Suprapubic skin (tissue), 4 donors: ENCODE results near the gene MAP3K20. TPM values are rescaled to one million over a fixed set of nuclear protein-coding genes. Genes with fewer than 3 reads are reported as not detected.
"Not testable (repeated sequence)": the region's sequence is repeated elsewhere in the genome, so short reads cannot be mapped to it uniquely, and the experiment has no call there.

Experiments used
- DNase-seq, 2 donors: peaks; one replicate each; pipeline ENCODE4 v3.0.0-alpha.2; 2019; ENCODE audit warnings: low spot score in 2 of 2
- H3K27ac ChIP-seq: fragments of 200-600 bp; sonication (generic); one replicate; pipeline ENCODE4 v1.5.1; 2019
- H3K27me3 ChIP-seq: fragments of 200-600 bp; sonication (generic); one replicate; pipeline ENCODE4 v1.5.1; 2019
- H3K36me3 ChIP-seq: fragments of 200-600 bp; sonication (generic); one replicate; pipeline ENCODE4 v1.5.1; 2019
- H3K4me1 ChIP-seq: fragments of 200-600 bp; sonication (generic); one replicate; pipeline ENCODE4 v1.5.1; 2019
- H3K4me3 ChIP-seq: fragments of 200-600 bp; sonication (generic); one replicate; pipeline ENCODE4 v1.5.1; 2019; ENCODE audit warnings: mild to moderate bottlenecking
- H3K9me3 ChIP-seq: fragments of 200-600 bp; sonication (generic); one replicate; pipeline ENCODE4 v1.5.1; 2019
- CTCF ChIP-seq, 2 donors: fragments of 200-600 bp in 1 of 2; fragments of 450-650 bp in 1 of 2; sonication (generic) in 1 of 2; IDR thresholded peaks; one replicate each; pipeline ENCODE4 v1.5.1; 2016 to 2019; ENCODE audit warnings: antibody characterized with exemption in 2 of 2, mild to moderate bottlenecking in 1 of 2, moderate library complexity in 1 of 2
- EP300 ChIP-seq: sonication (generic); formaldehyde crosslinking; IDR thresholded peaks from one replicate; pipeline ENCODE4 v1.6.1; 2017; ENCODE audit warnings: antibody characterized with exemption
- POLR2A ChIP-seq, 2 donors: fragments of 450-650 bp; IDR thresholded peaks; one replicate each; pipeline ENCODE4 v1.6.1; 2017; ENCODE audit warnings: antibody characterized with exemption in 2 of 2, mild to moderate bottlenecking in 2 of 2, moderate library complexity in 2 of 2
- POLR2AphosphoS5 ChIP-seq, 3 donors: sonication (generic); formaldehyde crosslinking; IDR thresholded peaks; one replicate each; pipeline ENCODE4 v1.6.1; 2017; ENCODE audit warnings: antibody characterized with exemption in 3 of 3
- WGBS: methylation state at CpG from one replicate; pipeline ENCODE4 v1.1.5; 2018; 5-methylcytosine and 5-hydroxymethylcytosine counted together
- total RNA-seq, 4 donors: library from RNA; depleted of rRNA; stranded (reverse); fragments of >200 nt; gene quantifications; one replicate each; pipeline ENCODE4 v1.1.0, GENCODE V29; 2016

The MAP3K20 gene
- total RNA-seq, 4 donors from 2014 or later: 26.2 to 40.3 (median 33.6) TPM

GRCh38 chr2:173198327-173198726 is 122.7 kb downstream of the MAP3K20 start:
- Histone ChIP-seq H3K27ac (no peak overlapping the region), H3K27me3 (no peaks in the 10 kb centered on the region), H3K4me3 (no peak overlapping the region), H3K4me1 (peaks cover 13% of the 10 kb centered on the region), H3K36me3 (peaks cover 12% of the 10 kb centered on the region), H3K9me3 (no peaks in the 10 kb centered on the region)
- TF ChIP-seq POLR2A (IDR thresholded peaks at IDR 0.05): no peak
- 97% methylated on average over 7 of the region's 7 CpGs for WGBS
- DNase-seq: no peak

GRCh38 chr2:173199294-173199693 is 123.6 kb downstream of the MAP3K20 start:
- 48% methylated on average over 1 of the region's 1 CpG for WGBS
- no peak for DNase-seq
- peaks cover 23% of the 10 kb centered on the region for H3K4me1 ChIP-seq
- no peak overlapping the region for H3K27ac ChIP-seq
- TF ChIP-seq EP300: no peak
- no peak for TF ChIP-seq POLR2A (IDR thresholded peaks at IDR 0.05)
- TF ChIP-seq POLR2AphosphoS5 (IDR thresholded peaks at IDR 0.05): no peak
- TF ChIP-seq CTCF (IDR thresholded peaks at IDR 0.05): no peak
- H3K27me3 ChIP-seq: no peaks in the 10 kb centered on the region
- H3K4me3 ChIP-seq: no peak overlapping the region
- H3K36me3 ChIP-seq: peaks cover 12% of the 10 kb centered on the region
- H3K9me3 ChIP-seq: no peaks in the 10 kb centered on the region

GRCh38 chr2:173202570-173202969 is 126.9 kb downstream of the MAP3K20 start:
- Histone ChIP-seq H3K36me3 (peaks cover 12% of the 10 kb centered on the region), H3K4me1 (peaks cover 37% of the 10 kb centered on the region), H3K9me3 (no peaks in the 10 kb centered on the region), H3K4me3 (no peak overlapping the region), H3K27me3 (no peaks in the 10 kb centered on the region), H3K27ac (no peak overlapping the region)
- TF ChIP-seq POLR2A (IDR thresholded peaks at IDR 0.05): no peak
- TF ChIP-seq POLR2AphosphoS5 (IDR thresholded peaks at IDR 0.05): no peak
- TF ChIP-seq EP300: no peak
- TF ChIP-seq CTCF (IDR thresholded peaks at IDR 0.05): no peak
- WGBS: 44% methylated on average over 2 of the region's 2 CpGs
- no peak for DNase-seq

- no peak overlapping the region for H3K4me3 ChIP-seq
- H3K4me1 ChIP-seq: peaks cover 37% of the 10 kb centered on the region
- no peaks in the 10 kb centered on the region for H3K9me3 ChIP-seq
- H3K27me3 ChIP-seq: no peaks in the 10 kb centered on the region
- H3K27ac ChIP-seq: peak overlapping the region; percentile 24
- no peak for DNase-seq
- TF ChIP-seq POLR2A (IDR thresholded peaks at IDR 0.05) (no peak), POLR2AphosphoS5 (IDR thresholded peaks at IDR 0.05) (no peak)
- WGBS: 35% methylated on average over 2 of the region's 2 CpGs
- H3K36me3 ChIP-seq: no peaks in the 10 kb centered on the region
Measured at GRCh38 chr2:173204316-173204715, 128.7 kb downstream of the MAP3K20 start.

- H3K27ac ChIP-seq: peak overlapping the region; percentile 63
- TF ChIP-seq EP300: peak; percentile 38
- no peak for TF ChIP-seq POLR2A (IDR thresholded peaks at IDR 0.05)
- TF ChIP-seq POLR2AphosphoS5 (IDR thresholded peaks at IDR 0.05): peak in 2 of 3 donors; percentile 88 to 96
- no peaks in the 10 kb centered on the region for H3K9me3 ChIP-seq
- no peaks in the 10 kb centered on the region for H3K27me3 ChIP-seq
- whole genome bisulfite sequencing: 18% methylated on average over 2 of the region's 2 CpGs
- H3K36me3 ChIP-seq: no peaks in the 10 kb centered on the region
- H3K4me3 ChIP-seq: no peak overlapping the region
- peaks cover 42% of the 10 kb centered on the region for H3K4me1 ChIP-seq
- DNase-seq: peak in 1 of 2 donors; percentile 84
Measured at GRCh38 chr2:173205375-173205774, 129.7 kb downstream of the MAP3K20 start.

GRCh38 chr2:173207124-173207523 is 131.5 kb downstream of the MAP3K20 start:
- H3K27me3 ChIP-seq, DNase-seq, H3K4me3 ChIP-seq, H3K9me3 ChIP-seq, H3K27ac ChIP-seq, H3K36me3 ChIP-seq: not testable (repeated sequence)
- WGBS: 74% methylated on average over 9 of the region's 9 CpGs
- H3K4me1 ChIP-seq: peaks cover 41% of the 10 kb centered on the region

GRCh38 chr2:173210270-173211196 is 134.9 kb downstream of the MAP3K20 start:
- Histone ChIP-seq H3K9me3 (no peaks in the 10 kb centered on the region), H3K4me1 (peaks cover 31% of the 10 kb centered on the region), H3K36me3 (peaks cover 3% of the 10 kb centered on the region), H3K27ac (no peak overlapping the region), H3K27me3 (no peaks in the 10 kb centered on the region), H3K4me3 (no peak overlapping the region)
- TF ChIP-seq POLR2A (IDR thresholded peaks at IDR 0.05) (no peak), CTCF (IDR thresholded peaks at IDR 0.05) (peak; percentile 74 to 86), POLR2AphosphoS5 (IDR thresholded peaks at IDR 0.05) (peak in 1 of 3 donors; percentile 81), EP300 (no peak)
- peak in 1 of 2 donors; percentile 74 for DNase-seq
- WGBS: 16% methylated on average over 8 of the region's 8 CpGs
